Measurements from ENCODE around the gene C2orf42.

GRCh38 chr2:70122470-70122869, 68.3 kb downstream of the C2orf42 start:
- TF ChIP-seq POLR2A (IDR thresholded peaks at IDR 0.05; ENCODE audit: low read depth, low read length) (no peak), CTCF (conservative IDR thresholded peaks at IDR 0.05; ENCODE audit: low read depth, low read length) (no peak), RAD21 (IDR thresholded peaks at IDR 0.05; ENCODE audit: low read length) (no peak), CEBPB (IDR thresholded peaks at IDR 0.05; ENCODE audit: low read depth, low read length) (no peak), NFE2L2 (IDR thresholded peaks at IDR 0.05; ENCODE audit: low read depth, low read length) (no peak), CHD1 (IDR thresholded peaks at IDR 0.05; ENCODE audit: low read depth, low read length) (no peak), USF2 (IDR thresholded peaks at IDR 0.05; ENCODE audit: low read depth, low read length) (no peak), SMC3 (IDR thresholded peaks at IDR 0.05; ENCODE audit: low read depth, low read length) (no peak), BHLHE40 (IDR thresholded peaks at IDR 0.05; ENCODE audit: low read depth, low read length) (no peak), FOS (IDR thresholded peaks at IDR 0.05; ENCODE audit: low read depth, low read length) (no peak)
- TF ChIP-seq, protein P1, sequence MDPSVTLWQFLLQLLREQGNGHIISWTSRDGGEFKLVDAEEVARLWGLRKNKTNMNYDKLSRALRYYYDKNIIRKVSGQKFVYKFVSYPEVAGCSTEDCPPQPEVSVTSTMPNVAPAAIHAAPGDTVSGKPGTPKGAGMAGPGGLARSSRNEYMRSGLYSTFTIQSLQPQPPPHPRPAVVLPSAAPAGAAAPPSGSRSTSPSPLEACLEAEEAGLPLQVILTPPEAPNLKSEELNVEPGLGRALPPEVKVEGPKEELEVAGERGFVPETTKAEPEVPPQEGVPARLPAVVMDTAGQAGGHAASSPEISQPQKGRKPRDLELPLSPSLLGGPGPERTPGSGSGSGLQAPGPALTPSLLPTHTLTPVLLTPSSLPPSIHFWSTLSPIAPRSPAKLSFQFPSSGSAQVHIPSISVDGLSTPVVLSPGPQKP (IDR thresholded peaks at IDR 0.05; ENCODE audit: borderline replicate concordance, low read depth, low read length) = no peak
